GM19239 (cell line): ENCODE data around the gene ABCA7.

Experiments
- DNase-seq: peaks from one replicate; pipeline ENCODE4 v3.0.0; 2011; ENCODE audit warnings: low spot score; ENCODE audit not compliant: insufficient read length
- FAIRE-seq: peaks from 2 replicates; lab custom pipeline; 2011; peaks lifted over from hg19 to GRCh38; lab: Jason Lieb, UNC

Gene ABCA7

GRCh38 chr19:1066748-1067340 lies 26.9 kb downstream of the ABCA7 start, which contains the start of gene ARHGAP45:
ARHGAP45 (plus strand) TSS chr19:1067167; CDS start chr19:1067406, 239 bp downstream.
- FAIRE-seq: peak; percentile 86

GRCh38 chr19:1067341-1067957 lies 27.5 kb downstream of the ABCA7 start:
- FAIRE-seq: no peak

More at GRCh38 chr19:1066748-1067340, 26.9 kb downstream of the ABCA7 start, which contains the start of gene ARHGAP45:
- peak; percentile 79 for DNase-seq

GRCh38 chr19:1068009-1069001 lies 28.4 kb downstream of the ABCA7 start:
- DNase-seq: peak; percentile 59
- FAIRE-seq: peak; percentile 92

More at GRCh38 chr19:1067341-1067957, 27.5 kb downstream of the ABCA7 start:
- DNase-seq: no peak

GRCh38 chr19:1069009-1069779 lies 29.3 kb downstream of the ABCA7 start:
- FAIRE-seq (peak; percentile 91), DNase-seq (peak; percentile 88)

- DNase-seq: no peak
- FAIRE-seq: no peak
Observed at GRCh38 chr19:1070576-1070930, 30.6 kb downstream of the ABCA7 start.

- FAIRE-seq (no peak), DNase-seq (no peak)
Observed at GRCh38 chr19:1070931-1071791, 31.3 kb downstream of the ABCA7 start.

- FAIRE-seq (no peak), DNase-seq (no peak)
Observed at GRCh38 chr19:1072371-1073015, 32.6 kb downstream of the ABCA7 start.

- DNase-seq (no peak), FAIRE-seq (no peak)
Observed at GRCh38 chr19:1073063-1073955, 33.4 kb downstream of the ABCA7 start.

GRCh38 chr19:1073956-1074517 lies 34.1 kb downstream of the ABCA7 start:
- FAIRE-seq (no peak), DNase-seq (no peak)

- FAIRE-seq: peak; percentile 62
- peak; percentile 96 for DNase-seq
Observed at GRCh38 chr19:1074544-1075283, 34.8 kb downstream of the ABCA7 start.

- FAIRE-seq: no peak
Observed at GRCh38 chr19:1076046-1076386, 36.1 kb downstream of the ABCA7 start.

GRCh38 chr19:1076951-1077350 lies 37.0 kb downstream of the ABCA7 start:
- DNase-seq (peak; percentile 100), FAIRE-seq (peak; percentile 99)

More at GRCh38 chr19:1076046-1076386, 36.1 kb downstream of the ABCA7 start:
- DNase-seq: no peak

GRCh38 chr19:1079566-1080111 lies 39.7 kb downstream of the ABCA7 start:
- DNase-seq: no peak
- no peak for FAIRE-seq

GRCh38 chr19:1080360-1081161 lies 40.7 kb downstream of the ABCA7 start:
- FAIRE-seq (no peak), DNase-seq (no peak)

- FAIRE-seq (no peak), DNase-seq (no peak)
Observed at GRCh38 chr19:1081301-1082164, 41.6 kb downstream of the ABCA7 start.
